ENCODE measurements around the gene DNLZ. TPM values are rescaled to one million over a fixed set of nuclear protein-coding genes. Genes with fewer than 3 reads are reported as not detected.

Gene DNLZ
- total and polyA plus RNA-seq, 2 donors (not counting 3 experiments of a cell fraction or from before 2014, with no cell fraction given): 26.9 to 38.4 TPM

- ChIA-PET CTCF (no interaction called here), POLR2A (no interaction called here)
- Histone ChIP-seq H3K4me2 (ENCODE audit: insufficient read depth, low read length) (no peak within 1 kb of the TSS), H3K9ac (replicated peaks; ENCODE audit: extremely low read depth, insufficient read depth, low read length) (no peak within 1 kb of the TSS), H3K9me1 (replicated peaks; ENCODE audit: control insufficient read depth, extremely low read depth, insufficient read depth, low read length) (no peaks in the 10 kb centered on the region), H3K27ac (ENCODE audit: insufficient read depth, low read depth, low read length) (no peak within 1 kb of the TSS), H3K36me3 (ENCODE audit: control insufficient read depth in 2 of 2, extremely low read depth in 1 of 2, insufficient read depth in 2 of 2, low read length in 2 of 2) (no peaks in the 10 kb centered on the region), H2AFZ (ENCODE audit: low read depth, low read length) (no peak within 1 kb of the TSS), H4K20me1 (replicated peaks; ENCODE audit: control insufficient read depth, extremely low read depth, insufficient read depth, low read length) (no peaks in the 10 kb centered on the region), H3K4me3 (replicated peaks in 1 of 3; ENCODE audit: insufficient read depth in 1 of 3, low read depth in 1 of 3, low read length in 3 of 3) (no peak within 1 kb of the TSS), H3K27me3 (ENCODE audit: control insufficient read depth in 2 of 2, insufficient read depth in 2 of 2, low read length in 2 of 2) (no peaks in the 10 kb centered on the region), H3K79me2 (ENCODE audit: control insufficient read depth, insufficient read depth, low read length) (no peaks in the 10 kb centered on the region), H3K4me1 (ENCODE audit: control insufficient read depth, extremely low read depth, insufficient read depth, low read length) (no peaks in the 10 kb centered on the region), H3K9me3 (replicated peaks; ENCODE audit: control insufficient read depth, insufficient read depth, low read length) (no peaks in the 10 kb centered on the region)
- no peak for FAIRE-seq
- TF ChIP-seq MYC (IDR thresholded peaks at IDR 0.05; ENCODE audit: low read depth, low read length): no peak
- TF ChIP-seq EZH2 (IDR thresholded peaks at IDR 0.05; ENCODE audit: borderline replicate concordance, low read depth, low read length, severe bottlenecking): no peak
- no peak for TF ChIP-seq MAX (IDR thresholded peaks at IDR 0.05; ENCODE audit: insufficient read depth, insufficient read length)
- no peak for TF ChIP-seq POLR2A (IDR thresholded peaks at IDR 0.05; ENCODE audit: low read depth, low read length)
- TF ChIP-seq GATA2 (IDR thresholded peaks at IDR 0.05; ENCODE audit: insufficient read depth, insufficient read length, low read depth, low read length): no peak
- dilution Hi-C loops (cut with MboI; ENCODE audit: extremely low pct_ligation_motif_present, low sequenced_read_pairs): no loop called here
- BruUV-seq (replicated peaks): no TSS peak
- DNase-seq (ENCODE audit: low read depth, low spot score): no peak
- intact Hi-C loops (cut with micrococcal nuclease): no loop called here
Observed at GRCh38 chr9:136373300-136374182, 10.0 kb upstream of the DNLZ start, which contains the start of gene CARD9. TSS of gene CARD9 (minus strand) at chr9:136373669. CDS start at chr9:136372078, 1,591 bp downstream.

GRCh38 chr9:136372561-136373299 is 9.2 kb upstream of the DNLZ start:
- Histone ChIP-seq H3K9ac (replicated peaks; ENCODE audit: extremely low read depth, insufficient read depth, low read length) (no peak overlapping the region), H3K4me1 (ENCODE audit: control insufficient read depth, extremely low read depth, insufficient read depth, low read length) (no peaks in the 10 kb centered on the region), H3K4me3 (replicated peaks in 1 of 3; ENCODE audit: insufficient read depth in 1 of 3, low read depth in 1 of 3, low read length in 3 of 3) (no peak overlapping the region), H3K27me3 (ENCODE audit: control insufficient read depth in 2 of 2, insufficient read depth in 2 of 2, low read length in 2 of 2) (no peaks in the 10 kb centered on the region), H3K9me3 (replicated peaks; ENCODE audit: control insufficient read depth, insufficient read depth, low read length) (no peaks in the 10 kb centered on the region), H3K4me2 (ENCODE audit: insufficient read depth, low read length) (no peak overlapping the region), H3K36me3 (ENCODE audit: control insufficient read depth in 2 of 2, extremely low read depth in 1 of 2, insufficient read depth in 2 of 2, low read length in 2 of 2) (no peaks in the 10 kb centered on the region), H3K27ac (ENCODE audit: insufficient read depth, low read depth, low read length) (no peak overlapping the region), H3K9me1 (replicated peaks; ENCODE audit: control insufficient read depth, extremely low read depth, insufficient read depth, low read length) (no peaks in the 10 kb centered on the region), H4K20me1 (replicated peaks; ENCODE audit: control insufficient read depth, extremely low read depth, insufficient read depth, low read length) (no peaks in the 10 kb centered on the region), H3K79me2 (ENCODE audit: control insufficient read depth, insufficient read depth, low read length) (no peaks in the 10 kb centered on the region), H2AFZ (ENCODE audit: low read depth, low read length) (no peak overlapping the region)
- ChIA-PET CTCF (interaction anchor here (0.8 to 0.9 kb wide), 2 partner anchors 17 to 60 kb away, joined by 3 to 4 read pairs; no protein-coding TSS in a partner anchor), POLR2A (no interaction called here)
- dilution Hi-C loops (cut with MboI; ENCODE audit: extremely low pct_ligation_motif_present, low sequenced_read_pairs): no loop called here
- intact Hi-C loops (cut with micrococcal nuclease): no loop called here
- FAIRE-seq (no peak), DNase-seq (ENCODE audit: low read depth, low spot score) (peak; percentile 12)
- TF ChIP-seq, protein P1, sequence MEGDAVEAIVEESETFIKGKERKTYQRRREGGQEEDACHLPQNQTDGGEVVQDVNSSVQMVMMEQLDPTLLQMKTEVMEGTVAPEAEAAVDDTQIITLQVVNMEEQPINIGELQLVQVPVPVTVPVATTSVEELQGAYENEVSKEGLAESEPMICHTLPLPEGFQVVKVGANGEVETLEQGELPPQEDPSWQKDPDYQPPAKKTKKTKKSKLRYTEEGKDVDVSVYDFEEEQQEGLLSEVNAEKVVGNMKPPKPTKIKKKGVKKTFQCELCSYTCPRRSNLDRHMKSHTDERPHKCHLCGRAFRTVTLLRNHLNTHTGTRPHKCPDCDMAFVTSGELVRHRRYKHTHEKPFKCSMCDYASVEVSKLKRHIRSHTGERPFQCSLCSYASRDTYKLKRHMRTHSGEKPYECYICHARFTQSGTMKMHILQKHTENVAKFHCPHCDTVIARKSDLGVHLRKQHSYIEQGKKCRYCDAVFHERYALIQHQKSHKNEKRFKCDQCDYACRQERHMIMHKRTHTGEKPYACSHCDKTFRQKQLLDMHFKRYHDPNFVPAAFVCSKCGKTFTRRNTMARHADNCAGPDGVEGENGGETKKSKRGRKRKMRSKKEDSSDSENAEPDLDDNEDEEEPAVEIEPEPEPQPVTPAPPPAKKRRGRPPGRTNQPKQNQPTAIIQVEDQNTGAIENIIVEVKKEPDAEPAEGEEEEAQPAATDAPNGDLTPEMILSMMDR (IDR thresholded peaks at IDR 0.05; ENCODE audit: extremely low read depth in 1 of 2, insufficient read depth in 1 of 2, low read depth in 1 of 2, low read length in 2 of 2): peak in 1 of 2 donors; percentile 30
- no peak for TF ChIP-seq GATA2 (IDR thresholded peaks at IDR 0.05; ENCODE audit: insufficient read depth, insufficient read length, low read depth, low read length)
- BruUV-seq (replicated peaks): no TSS peak

Measured in endothelial cell of umbilical vein (primary cell).